ENCODE data around the gene TTC8.

TTC8 gene

GRCh38 chr14:88863167-88863566 lies 38.7 kb downstream of the TTC8 start:
- DNase-seq (ENCODE audit: low spot score) = no peak
- Mint-ChIP-seq H3K4me1 (ENCODE audit: low read depth) (no peaks in the 10 kb centered on the region), H3K36me3 (ENCODE audit: low read depth) (no peaks in the 10 kb centered on the region)

GRCh38 chr14:88864198-88864597 lies 39.7 kb downstream of the TTC8 start:
- no peak for DNase-seq (ENCODE audit: low spot score)
- Mint-ChIP-seq H3K27me3 (ENCODE audit: low read depth) (no peaks in the 10 kb centered on the region), H3K36me3 (ENCODE audit: low read depth) (no peaks in the 10 kb centered on the region), H3K4me1 (ENCODE audit: low read depth) (no peaks in the 10 kb centered on the region), H3K27ac (no peak overlapping the region), H3K4me3 (no peak overlapping the region), H3K9me3 (peaks cover under 1% of the 10 kb centered on the region)

More at GRCh38 chr14:88863167-88863566, 38.7 kb downstream of the TTC8 start:
- H3K27ac Mint-ChIP-seq = no peak overlapping the region
- H3K9me3 Mint-ChIP-seq = peaks cover 4% of the 10 kb centered on the region
- H3K4me3 Mint-ChIP-seq = no peak overlapping the region
- no peaks in the 10 kb centered on the region for H3K27me3 Mint-ChIP-seq (ENCODE audit: low read depth)

GRCh38 chr14:88866305-88866704 lies 41.9 kb downstream of the TTC8 start:
- Mint-ChIP-seq H3K27ac (no peak overlapping the region), H3K4me1 (ENCODE audit: low read depth) (no peaks in the 10 kb centered on the region), H3K4me3 (no peak overlapping the region), H3K9me3 (no peaks in the 10 kb centered on the region), H3K27me3 (ENCODE audit: low read depth) (no peaks in the 10 kb centered on the region), H3K36me3 (ENCODE audit: low read depth) (no peaks in the 10 kb centered on the region)
- DNase-seq (ENCODE audit: low spot score) = no peak

- no peaks in the 10 kb centered on the region for H3K9me3 Mint-ChIP-seq
- no peaks in the 10 kb centered on the region for H3K36me3 Mint-ChIP-seq (ENCODE audit: low read depth)
- H3K4me3 Mint-ChIP-seq = no peak overlapping the region
- H3K4me1 Mint-ChIP-seq (ENCODE audit: low read depth) = no peaks in the 10 kb centered on the region
- H3K27me3 Mint-ChIP-seq (ENCODE audit: low read depth) = no peaks in the 10 kb centered on the region
- no peak for DNase-seq (ENCODE audit: low spot score)
- no peak overlapping the region for H3K27ac Mint-ChIP-seq
Observed at GRCh38 chr14:88868558-88869159, 44.2 kb downstream of the TTC8 start.

GRCh38 chr14:88870777-88871176 lies 46.3 kb downstream of the TTC8 start:
- no peak for DNase-seq (ENCODE audit: low spot score)
- no peak overlapping the region for H3K4me3 Mint-ChIP-seq
- no peak overlapping the region for H3K27ac Mint-ChIP-seq
- H3K27me3 Mint-ChIP-seq (ENCODE audit: low read depth) = no peaks in the 10 kb centered on the region
- no peaks in the 10 kb centered on the region for H3K9me3 Mint-ChIP-seq
- no peaks in the 10 kb centered on the region for H3K36me3 Mint-ChIP-seq (ENCODE audit: low read depth)
- H3K4me1 Mint-ChIP-seq (ENCODE audit: low read depth) = no peaks in the 10 kb centered on the region

- H3K27ac Mint-ChIP-seq = no peak overlapping the region
- H3K36me3 Mint-ChIP-seq (ENCODE audit: low read depth) = no peaks in the 10 kb centered on the region
- no peaks in the 10 kb centered on the region for H3K27me3 Mint-ChIP-seq (ENCODE audit: low read depth)
- no peaks in the 10 kb centered on the region for H3K9me3 Mint-ChIP-seq
- H3K4me3 Mint-ChIP-seq = no peak overlapping the region
- no peaks in the 10 kb centered on the region for H3K4me1 Mint-ChIP-seq (ENCODE audit: low read depth)
- DNase-seq (ENCODE audit: low spot score) = no peak
Observed at GRCh38 chr14:88871429-88871828, 47.0 kb downstream of the TTC8 start.

- no peak for DNase-seq (ENCODE audit: low spot score)
- Mint-ChIP-seq H3K9me3 (no peaks in the 10 kb centered on the region), H3K27me3 (ENCODE audit: low read depth) (no peaks in the 10 kb centered on the region), H3K4me1 (ENCODE audit: low read depth) (no peaks in the 10 kb centered on the region), H3K27ac (no peak overlapping the region), H3K4me3 (no peak overlapping the region), H3K36me3 (ENCODE audit: low read depth) (no peaks in the 10 kb centered on the region)
Observed at GRCh38 chr14:88872976-88873375, 48.5 kb downstream of the TTC8 start.

- H3K27me3 Mint-ChIP-seq (ENCODE audit: low read depth) = no peaks in the 10 kb centered on the region
- H3K4me1 Mint-ChIP-seq (ENCODE audit: low read depth) = no peaks in the 10 kb centered on the region
- no peak for DNase-seq (ENCODE audit: low spot score)
- no peak overlapping the region for H3K4me3 Mint-ChIP-seq
- H3K9me3 Mint-ChIP-seq = peaks cover 11% of the 10 kb centered on the region
- no peaks in the 10 kb centered on the region for H3K36me3 Mint-ChIP-seq (ENCODE audit: low read depth)
- no peak overlapping the region for H3K27ac Mint-ChIP-seq
Observed at GRCh38 chr14:88877192-88877591, 52.7 kb downstream of the TTC8 start.

GRCh38 chr14:88879022-88879421 lies 54.6 kb downstream of the TTC8 start:
- Mint-ChIP-seq H3K9me3 (peaks cover 22% of the 10 kb centered on the region), H3K4me3 (no peak overlapping the region), H3K27ac (no peak overlapping the region), H3K27me3 (ENCODE audit: low read depth) (no peaks in the 10 kb centered on the region), H3K36me3 (ENCODE audit: low read depth) (no peaks in the 10 kb centered on the region), H3K4me1 (ENCODE audit: low read depth) (no peaks in the 10 kb centered on the region)
- DNase-seq (ENCODE audit: low spot score) = no peak

DNA sequence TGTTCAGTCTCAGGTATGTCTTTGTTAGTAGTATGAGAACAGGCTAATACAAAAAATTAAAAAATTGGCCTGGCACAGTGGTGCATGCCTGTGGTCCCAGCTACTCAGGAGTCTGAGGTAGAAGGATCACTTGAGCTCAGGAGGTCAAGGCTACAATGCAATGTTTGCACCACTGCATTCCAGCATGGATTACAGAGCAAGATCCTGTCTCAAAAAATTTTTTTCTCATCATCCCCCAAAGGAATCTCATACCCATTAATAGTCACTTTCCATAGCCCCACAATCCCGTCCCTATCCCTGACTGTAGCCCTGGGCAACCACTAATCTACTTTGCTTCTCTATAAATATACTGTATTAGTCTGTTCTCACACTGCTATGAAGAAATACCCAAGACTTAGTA lies 57.8 kb downstream of the TTC8 start:
- Mint-ChIP-seq H3K4me1 (ENCODE audit: low read depth) (no peaks in the 10 kb centered on the region), H3K36me3 (ENCODE audit: low read depth) (no peaks in the 10 kb centered on the region), H3K27me3 (ENCODE audit: low read depth) (peaks cover 4% of the 10 kb centered on the region), H3K9me3 (peaks cover 22% of the 10 kb centered on the region), H3K4me3 (no peak overlapping the region), H3K27ac (no peak overlapping the region)
- DNase-seq (ENCODE audit: low spot score) = no peak

GRCh38 chr14:88895116-88895515 lies 70.7 kb downstream of the TTC8 start:
- Mint-ChIP-seq H3K27me3 (ENCODE audit: low read depth) (peaks cover 3% of the 10 kb centered on the region), H3K9me3 (no peaks in the 10 kb centered on the region), H3K27ac (no peak overlapping the region), H3K4me3 (no peak overlapping the region), H3K4me1 (ENCODE audit: low read depth) (no peaks in the 10 kb centered on the region), H3K36me3 (ENCODE audit: low read depth) (no peaks in the 10 kb centered on the region)
- DNase-seq (ENCODE audit: low spot score) = no peak

DNA sequence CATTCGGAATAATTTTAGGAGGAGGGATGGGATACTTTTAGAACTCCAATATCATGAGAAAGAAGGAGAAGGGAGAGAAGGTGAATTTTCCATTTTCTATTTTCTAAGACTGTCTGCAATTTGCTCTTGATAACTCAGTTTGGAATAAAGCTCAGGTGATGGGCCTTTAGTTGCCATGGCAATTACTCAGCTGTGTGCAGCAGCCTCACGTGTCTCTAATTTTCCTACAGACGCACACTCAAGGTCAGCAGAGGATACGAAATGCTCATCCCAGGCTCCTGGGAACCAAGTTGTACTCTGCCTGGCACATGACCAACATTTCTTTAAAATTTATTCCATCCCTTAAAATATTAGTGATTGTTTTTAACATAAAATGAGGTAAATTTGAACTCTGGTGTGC lies 76.7 kb downstream of the TTC8 start:
- Mint-ChIP-seq H3K36me3 (ENCODE audit: low read depth) (no peaks in the 10 kb centered on the region), H3K9me3 (no peaks in the 10 kb centered on the region), H3K27ac (no peak overlapping the region), H3K27me3 (ENCODE audit: low read depth) (peaks cover under 1% of the 10 kb centered on the region), H3K4me1 (ENCODE audit: low read depth) (no peaks in the 10 kb centered on the region), H3K4me3 (no peak overlapping the region)
- no peak for DNase-seq (ENCODE audit: low spot score)

DNA sequence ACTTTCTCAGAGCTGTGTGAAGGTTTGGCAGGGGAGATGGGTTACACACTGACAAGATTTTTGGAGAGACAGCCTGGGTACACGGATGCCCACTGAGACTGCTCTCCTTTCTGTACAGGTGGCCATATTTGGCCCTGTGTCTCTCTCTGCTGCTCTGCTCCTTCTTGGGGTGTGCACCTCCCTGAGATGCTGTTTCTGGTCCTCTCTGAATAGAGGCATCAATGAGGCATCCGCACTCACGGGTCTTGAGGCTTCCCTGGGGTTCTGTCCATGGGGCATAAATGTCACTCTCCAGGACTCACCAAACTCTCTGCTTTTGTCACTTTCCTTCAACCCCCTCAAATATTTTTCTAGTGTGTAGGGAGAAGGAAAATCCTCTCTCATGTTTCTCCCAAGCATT lies 77.5 kb downstream of the TTC8 start:
- Mint-ChIP-seq H3K36me3 (ENCODE audit: low read depth) (no peaks in the 10 kb centered on the region), H3K9me3 (no peaks in the 10 kb centered on the region), H3K4me3 (no peak overlapping the region), H3K27me3 (ENCODE audit: low read depth) (no peaks in the 10 kb centered on the region), H3K27ac (no peak overlapping the region), H3K4me1 (ENCODE audit: low read depth) (no peaks in the 10 kb centered on the region)
- DNase-seq (ENCODE audit: low spot score) = no peak

- DNase-seq (ENCODE audit: low spot score) = no peak
- Mint-ChIP-seq H3K36me3 (ENCODE audit: low read depth) (no peaks in the 10 kb centered on the region), H3K9me3 (peaks cover 3% of the 10 kb centered on the region), H3K27ac (no peak overlapping the region), H3K27me3 (ENCODE audit: low read depth) (no peaks in the 10 kb centered on the region), H3K4me1 (ENCODE audit: low read depth) (no peaks in the 10 kb centered on the region), H3K4me3 (no peak overlapping the region)
Observed at GRCh38 chr14:88902850-88903249, 78.4 kb downstream of the TTC8 start.

GRCh38 chr14:88904206-88904647 lies 79.8 kb downstream of the TTC8 start:
- H3K27ac Mint-ChIP-seq = no peak overlapping the region
- no peaks in the 10 kb centered on the region for H3K4me1 Mint-ChIP-seq (ENCODE audit: low read depth)
- H3K9me3 Mint-ChIP-seq = peaks cover 7% of the 10 kb centered on the region
- no peak overlapping the region for H3K4me3 Mint-ChIP-seq
- peaks cover 2% of the 10 kb centered on the region for H3K27me3 Mint-ChIP-seq (ENCODE audit: low read depth)
- no peak for DNase-seq (ENCODE audit: low spot score)
- H3K36me3 Mint-ChIP-seq (ENCODE audit: low read depth) = no peaks in the 10 kb centered on the region
